NCI-H1930 (cell line): ENCODE measurements around the gene ABCA4.
A peak's percentile ranks its signal among the peaks of the same experiment; 100 is the strongest.
"Not testable (repeated sequence)": the region's sequence is repeated elsewhere in the genome, so short reads cannot be mapped to it uniquely, and the experiment has no call there.

Experiments
- DNase-seq, 2 experiments: peaks; one replicate each; lab custom pipeline; 2025; lab: John Stamatoyannopoulos, UW

The ABCA4 gene

GRCh38 chr1:94004924-94005323 lies 116.0 kb downstream of the ABCA4 start:
- DNase-seq = no peak

GRCh38 chr1:94002046-94002787 lies 118.7 kb downstream of the ABCA4 start:
- DNase-seq = no peak

GRCh38 chr1:94001397-94002045 lies 119.4 kb downstream of the ABCA4 start:
- no peak for DNase-seq

- DNase-seq = no peak
Observed at GRCh38 chr1:94000510-94001282, 120.3 kb downstream of the ABCA4 start.

- DNase-seq = no peak
Observed at GRCh38 chr1:93999840-94000415, 121.0 kb downstream of the ABCA4 start.

GRCh38 chr1:93998532-93998931 lies 122.4 kb downstream of the ABCA4 start:
- DNase-seq = not testable (repeated sequence)

- no peak for DNase-seq
Observed at GRCh38 chr1:93997756-93998155, 123.2 kb downstream of the ABCA4 start.

GRCh38 chr1:93995837-93996536 lies 125.0 kb downstream of the ABCA4 start:
- DNase-seq = no peak

- DNase-seq = no peak
Observed at GRCh38 chr1:93993731-93994130, 127.2 kb downstream of the ABCA4 start.

GRCh38 chr1:93992954-93993353 lies 128.0 kb downstream of the ABCA4 start:
- no peak for DNase-seq

GRCh38 chr1:93992190-93992589 lies 128.8 kb downstream of the ABCA4 start:
- no peak for DNase-seq

- no peak for DNase-seq
Observed at GRCh38 chr1:93991271-93991670, 129.7 kb downstream of the ABCA4 start.

- DNase-seq = not testable (repeated sequence)
Observed at GRCh38 chr1:93990477-93990876, 130.5 kb downstream of the ABCA4 start.

GRCh38 chr1:93990010-93990409 lies 130.9 kb downstream of the ABCA4 start:
- no peak for DNase-seq

GRCh38 chr1:93989601-93990000 lies 131.3 kb downstream of the ABCA4 start:
- no peak for DNase-seq

- DNase-seq = no peak
Observed at GRCh38 chr1:93988634-93989350, 132.2 kb downstream of the ABCA4 start.

- DNase-seq = no peak
Observed at GRCh38 chr1:93981274-93981667, 139.7 kb downstream of the ABCA4 start.

GRCh38 chr1:93980320-93981273 lies 140.4 kb downstream of the ABCA4 start:
- DNase-seq = peak in 1 of 2 experiments; percentile 6

- DNase-seq = no peak
Observed at GRCh38 chr1:93979718-93980319, 141.1 kb downstream of the ABCA4 start.
